Fibroblast of pulmonary artery (primary cell): ENCODE results near the gene RTF2.
"Not testable (repeated sequence)": the region's sequence is repeated elsewhere in the genome, so short reads cannot be mapped to it uniquely, and the experiment has no call there.

Experiments
- DNase-seq: peaks from one replicate; pipeline ENCODE4 v3.0.0-alpha.2; 2010; ENCODE audit warnings: low read depth
- H3K4me3 ChIP-seq: replicated peaks from 2 replicates; pipeline ENCODE4 v1.5.1; 2011; ENCODE audit warnings: low read depth, mild to moderate bottlenecking, control low read depth, low read length, moderate library complexity
- CTCF ChIP-seq: IDR thresholded peaks from 2 replicates; pipeline ENCODE4 v1.5.1; 2011; ENCODE audit warnings: mild to moderate bottlenecking, control low read depth, low read length, inconsistent platforms; ENCODE audit errors: missing control alignments

RTF2 gene

GRCh38 chr20:56518721-56519398, 50.4 kb downstream of the RTF2 start:
- no peak for TF ChIP-seq CTCF
- DNase-seq: no peak
- H3K4me3 ChIP-seq: no peak overlapping the region

- TF ChIP-seq CTCF: no peak
Observed at GRCh38 chr20:56519551-56519950, 51.1 kb downstream of the RTF2 start.

GRCh38 chr20:56520180-56520579, 51.8 kb downstream of the RTF2 start:
- no peak overlapping the region for H3K4me3 ChIP-seq
- no peak for TF ChIP-seq CTCF
- DNase-seq: no peak

More at GRCh38 chr20:56519551-56519950, 51.1 kb downstream of the RTF2 start:
- H3K4me3 ChIP-seq: no peak overlapping the region
- DNase-seq: no peak

- not testable (repeated sequence) for DNase-seq, H3K4me3 ChIP-seq
Observed at GRCh38 chr20:56520746-56521354, 52.4 kb downstream of the RTF2 start.

GRCh38 chr20:56522311-56522710, 53.9 kb downstream of the RTF2 start:
- DNase-seq: no peak
- no peak overlapping the region for H3K4me3 ChIP-seq
- TF ChIP-seq CTCF: no peak

- not testable (repeated sequence) for H3K4me3 ChIP-seq, DNase-seq
Observed at GRCh38 chr20:56524444-56524843, 56.0 kb downstream of the RTF2 start, which contains the start of gene FAM209A. Gene FAM209A, plus strand, starts transcription at chr20:56524744. Its CDS starts 65 bp downstream, at chr20:56524809.

GRCh38 chr20:56527521-56527920, 59.1 kb downstream of the RTF2 start:
- TF ChIP-seq CTCF: no peak

GRCh38 chr20:56532946-56533345, 64.5 kb downstream of the RTF2 start, which contains the start of gene FAM209B:
Gene FAM209B, plus strand, starts transcription at chr20:56533246. Its CDS starts 96 bp downstream, at chr20:56533342.
- not testable (repeated sequence) for H3K4me3 ChIP-seq, DNase-seq

More at GRCh38 chr20:56527521-56527920, 59.1 kb downstream of the RTF2 start:
- no peak overlapping the region for H3K4me3 ChIP-seq
- DNase-seq: no peak
